OCI-LY1 (cell line): ENCODE results near the gene NSFL1C.

ENCODE experiments used
- H2AFZ ChIP-seq: fragments of 200-600 bp; sonication (generic), shearing (Covaris generic); 2 replicates; pipeline ENCODE4 v1.6.0; 2014; ENCODE audit warnings: antibody characterized with exemption, mild to moderate bottlenecking, low read length
- H3F3A ChIP-seq: fragments of 200-600 bp; sonication (generic), shearing (Covaris generic); 2 replicates; pipeline ENCODE4 v1.6.0; 2014; ENCODE audit warnings: mild to moderate bottlenecking, antibody characterized with exemption, low read length, moderate library complexity; ENCODE audit not compliant: insufficient read depth
- H3K27ac ChIP-seq: fragments of 200-600 bp; sonication (generic); 2 replicates; pipeline ENCODE4 v1.5.1; 2014; ENCODE audit warnings: low read length, mixed run types, mild to moderate bottlenecking, low read depth; ENCODE audit not compliant: poor library complexity, severe bottlenecking
- H3K27me3 ChIP-seq: fragments of 200-600 bp; sonication (generic); 2 replicates; pipeline ENCODE4 v1.6.0; 2014; ENCODE audit warnings: antibody characterized with exemption, mild to moderate bottlenecking, low read length, moderate library complexity; ENCODE audit not compliant: insufficient read depth
- H3K36me3 ChIP-seq: fragments of 200-600 bp; sonication (generic); 2 replicates; pipeline ENCODE4 v1.6.1; 2014; ENCODE audit warnings: mild to moderate bottlenecking, antibody characterized with exemption, low read length, moderate library complexity, mixed read lengths; ENCODE audit not compliant: insufficient read depth
- H3K4me1 ChIP-seq: fragments of 200-600 bp; sonication (generic); 2 replicates; pipeline ENCODE4 v1.5.1; 2014; ENCODE audit warnings: mild to moderate bottlenecking, low read length, moderate library complexity; ENCODE audit not compliant: insufficient read depth, severe bottlenecking
- H3K4me2 ChIP-seq: fragments of 200-600 bp; sonication (generic), shearing (Covaris generic); 2 replicates; pipeline ENCODE4 v1.6.1; 2014; ENCODE audit warnings: low read length
- H3K4me3 ChIP-seq: fragments of 200-600 bp; sonication (generic); 2 replicates; pipeline ENCODE4 v1.5.1; 2014; ENCODE audit warnings: low read length, low read depth, mild to moderate bottlenecking, mixed read lengths; ENCODE audit not compliant: poor library complexity, severe bottlenecking
- H3K79me2 ChIP-seq: fragments of 200-600 bp; shearing (Covaris generic); 2 replicates; pipeline ENCODE4 v1.6.1; 2016; ENCODE audit warnings: mixed run types, low read length, mixed read lengths; ENCODE audit not compliant: insufficient read depth
- H3K9ac ChIP-seq: fragments of 200-600 bp; sonication (generic), shearing (Covaris generic); 2 replicates; pipeline ENCODE4 v1.6.1; 2014; ENCODE audit warnings: mild to moderate bottlenecking, low read length, mixed read lengths
- H3K9me2 ChIP-seq: fragments of 200-600 bp; sonication (generic), shearing (Covaris generic); 2 replicates; pipeline ENCODE4 v1.6.1; 2014; ENCODE audit warnings: low read depth, mild to moderate bottlenecking, low read length, mixed read lengths
- H3K9me3 ChIP-seq: fragments of 200-600 bp; shearing (Covaris generic); 2 replicates; pipeline ENCODE4 v1.6.1; 2014; ENCODE audit warnings: low read length, mixed read lengths
- H4K20me1 ChIP-seq: fragments of 200-600 bp; sonication (generic), shearing (Covaris generic); 2 replicates; pipeline ENCODE4 v1.6.0; 2016; ENCODE audit warnings: mild to moderate bottlenecking, low read length; ENCODE audit not compliant: insufficient read depth
- EZH2 ChIP-seq: fragments of 200-600 bp; sonication (generic), shearing (Covaris generic); IDR thresholded peaks from 2 replicates; pipeline ENCODE4 v1.8.0; 2017; ENCODE audit warnings: borderline replicate concordance, mixed run types, mild to moderate bottlenecking, antibody characterized with exemption, low read length, moderate library complexity, mixed read lengths
- TF ChIP-seq, protein P1 (sequence below): fragments of 200-600 bp; sonication (generic), shearing (Covaris generic); IDR thresholded peaks from 2 replicates; pipeline ENCODE4 v1.5.1; 2017; ENCODE audit warnings: mild to moderate bottlenecking, antibody characterized with exemption, low read length, moderate library complexity, mixed read lengths

NSFL1C gene

DNA sequence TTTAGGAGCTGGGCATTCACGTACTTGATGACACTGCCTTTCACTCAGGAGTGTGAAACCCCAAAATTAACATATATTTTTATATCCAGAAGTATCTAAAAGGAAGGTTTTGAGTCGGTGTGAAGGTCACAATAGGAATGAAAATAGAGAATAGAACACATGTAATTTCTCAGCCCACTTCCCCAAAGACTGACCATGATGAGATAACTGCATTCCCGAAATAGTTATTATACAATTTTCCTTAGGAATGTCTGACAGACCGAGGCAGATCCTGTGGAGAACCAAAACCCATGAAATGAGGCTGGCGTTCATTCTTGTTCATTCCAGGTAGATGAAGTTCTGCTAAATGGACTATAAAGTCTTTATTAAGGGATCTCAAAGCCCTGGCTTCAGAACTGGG lies 10.3 kb downstream of the NSFL1C start:
- no peaks in the 10 kb centered on the region for H3F3A ChIP-seq
- no peak overlapping the region for H3K4me2 ChIP-seq
- TF ChIP-seq, protein P1, sequence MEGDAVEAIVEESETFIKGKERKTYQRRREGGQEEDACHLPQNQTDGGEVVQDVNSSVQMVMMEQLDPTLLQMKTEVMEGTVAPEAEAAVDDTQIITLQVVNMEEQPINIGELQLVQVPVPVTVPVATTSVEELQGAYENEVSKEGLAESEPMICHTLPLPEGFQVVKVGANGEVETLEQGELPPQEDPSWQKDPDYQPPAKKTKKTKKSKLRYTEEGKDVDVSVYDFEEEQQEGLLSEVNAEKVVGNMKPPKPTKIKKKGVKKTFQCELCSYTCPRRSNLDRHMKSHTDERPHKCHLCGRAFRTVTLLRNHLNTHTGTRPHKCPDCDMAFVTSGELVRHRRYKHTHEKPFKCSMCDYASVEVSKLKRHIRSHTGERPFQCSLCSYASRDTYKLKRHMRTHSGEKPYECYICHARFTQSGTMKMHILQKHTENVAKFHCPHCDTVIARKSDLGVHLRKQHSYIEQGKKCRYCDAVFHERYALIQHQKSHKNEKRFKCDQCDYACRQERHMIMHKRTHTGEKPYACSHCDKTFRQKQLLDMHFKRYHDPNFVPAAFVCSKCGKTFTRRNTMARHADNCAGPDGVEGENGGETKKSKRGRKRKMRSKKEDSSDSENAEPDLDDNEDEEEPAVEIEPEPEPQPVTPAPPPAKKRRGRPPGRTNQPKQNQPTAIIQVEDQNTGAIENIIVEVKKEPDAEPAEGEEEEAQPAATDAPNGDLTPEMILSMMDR: no peak
- TF ChIP-seq EZH2: no peak
- no peak overlapping the region for H2AFZ ChIP-seq
- H3K4me1 ChIP-seq: no peaks in the 10 kb centered on the region
- no peak overlapping the region for H3K9ac ChIP-seq
- no peak overlapping the region for H3K4me3 ChIP-seq
- H4K20me1 ChIP-seq: no peaks in the 10 kb centered on the region
- no peaks in the 10 kb centered on the region for H3K9me3 ChIP-seq
- H3K36me3 ChIP-seq: peaks cover 91% of the 10 kb centered on the region
- H3K27ac ChIP-seq: no peak overlapping the region
- H3K27me3 ChIP-seq: no peaks in the 10 kb centered on the region
- H3K79me2 ChIP-seq: 0 out of 2 replicates have a peak, but pooled peaks cover 2% of the 10 kb centered on the region
- no peaks in the 10 kb centered on the region for H3K9me2 ChIP-seq

DNA sequence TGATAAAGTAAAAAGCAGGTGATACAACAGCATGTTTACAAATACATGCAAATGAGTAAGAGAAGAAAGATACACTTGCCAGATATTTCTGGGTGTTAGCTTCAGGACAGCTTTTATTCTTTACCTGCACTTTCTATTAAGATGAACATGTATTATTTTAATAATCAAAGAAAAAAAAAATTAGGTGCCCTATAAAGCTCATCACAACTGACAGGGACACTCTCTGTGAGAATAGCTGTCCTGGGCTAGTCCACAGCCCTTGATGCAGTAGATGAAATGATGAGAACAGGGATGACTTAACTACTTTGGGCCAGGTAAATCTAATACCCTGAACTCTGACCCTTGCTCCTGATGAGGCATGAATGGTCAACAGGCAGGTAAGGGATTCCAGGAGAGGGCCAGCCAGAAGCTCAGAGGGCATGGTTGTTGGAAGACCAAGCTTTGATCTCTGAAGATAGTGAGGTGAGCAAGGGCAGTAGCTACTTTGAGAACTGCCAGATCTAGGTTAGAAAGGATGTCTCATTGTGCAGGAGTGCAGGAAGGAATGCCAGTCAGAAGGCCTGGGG lies 15.6 kb downstream of the NSFL1C start:
- Histone ChIP-seq H3F3A (no peaks in the 10 kb centered on the region), H3K4me1 (no peaks in the 10 kb centered on the region), H3K9me2 (no peaks in the 10 kb centered on the region), H3K9ac (no peak overlapping the region), H3K27me3 (no peaks in the 10 kb centered on the region), H4K20me1 (no peaks in the 10 kb centered on the region), H3K4me2 (no peak overlapping the region), H2AFZ (no peak overlapping the region), H3K27ac (no peak overlapping the region), H3K79me2 (no peaks in the 10 kb centered on the region), H3K4me3 (no peak overlapping the region), H3K36me3 (peaks cover 99% of the 10 kb centered on the region), H3K9me3 (no peaks in the 10 kb centered on the region)
- TF ChIP-seq, protein P1: no peak
- no peak for TF ChIP-seq EZH2

DNA sequence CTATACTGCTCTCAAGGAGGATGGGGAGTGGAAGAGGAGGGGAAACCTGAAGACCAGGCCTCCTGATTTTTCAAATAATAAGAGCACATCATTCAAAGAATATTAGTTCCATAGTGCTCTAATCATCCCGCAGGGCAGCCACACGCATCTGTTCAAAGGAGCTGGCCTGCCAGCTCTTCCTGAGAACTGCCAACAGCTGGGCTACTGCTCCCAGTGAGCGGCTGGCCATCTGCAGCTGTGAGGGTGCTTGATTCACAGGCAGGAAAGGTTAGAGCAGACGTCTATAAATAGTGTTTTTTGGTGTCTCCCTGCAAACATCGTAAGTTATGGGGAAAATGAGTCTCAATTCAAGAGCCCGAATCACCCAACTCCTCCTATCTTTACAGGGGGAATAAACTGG lies 17.3 kb downstream of the NSFL1C start:
- H3K27me3 ChIP-seq: no peaks in the 10 kb centered on the region
- no peaks in the 10 kb centered on the region for H3K9me3 ChIP-seq
- TF ChIP-seq EZH2: no peak
- TF ChIP-seq, protein P1: no peak
- peaks cover 99% of the 10 kb centered on the region for H3K36me3 ChIP-seq
- no peak overlapping the region for H3K27ac ChIP-seq
- H3K4me1 ChIP-seq: no peaks in the 10 kb centered on the region
- H2AFZ ChIP-seq: no peak overlapping the region
- H3K9me2 ChIP-seq: no peaks in the 10 kb centered on the region
- no peaks in the 10 kb centered on the region for H3K79me2 ChIP-seq
- H3K4me2 ChIP-seq: no peak overlapping the region
- no peak overlapping the region for H3K4me3 ChIP-seq
- no peaks in the 10 kb centered on the region for H3F3A ChIP-seq
- no peak overlapping the region for H3K9ac ChIP-seq
- H4K20me1 ChIP-seq: no peaks in the 10 kb centered on the region
